HG03175 (cell line): ENCODE measurements around the gene ETV5.

Experiments
- ATAC-seq: cut with Tn5 transposase; IDR thresholded peaks from one replicate; pipeline ENCODE4 v1.9.1; 2021; ENCODE audit warnings: mild to moderate bottlenecking, moderate library complexity; ENCODE audit not compliant: unreplicated experiment

ETV5 gene

GRCh38 chr3:186124592-186124991 is 15.7 kb upstream of the ETV5 start:
- no peak for ATAC-seq

- no peak for ATAC-seq
Observed at GRCh38 chr3:186123012-186123411, 14.1 kb upstream of the ETV5 start.

- ATAC-seq: no peak
Observed at GRCh38 chr3:186121968-186122367, 13.1 kb upstream of the ETV5 start.

DNA sequence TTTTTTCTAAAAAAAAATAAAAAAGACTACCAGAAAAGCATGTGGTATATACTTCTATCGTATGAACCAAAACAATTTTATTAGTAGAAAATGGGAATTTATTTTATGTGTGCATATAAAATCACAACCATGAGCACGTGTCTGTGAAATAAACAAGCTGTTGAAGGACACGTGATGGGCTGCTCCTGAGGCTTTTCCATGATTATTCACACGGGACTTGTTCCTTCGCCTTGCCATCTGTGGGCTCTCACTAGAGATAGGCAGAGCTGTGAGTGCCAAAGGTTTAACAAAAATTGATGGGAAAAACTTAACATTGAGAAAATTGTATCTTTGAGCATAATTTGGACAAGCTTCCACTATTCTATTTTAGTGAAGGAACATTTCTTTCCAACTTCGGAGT is 12.4 kb upstream of the ETV5 start:
- no peak for ATAC-seq

GRCh38 chr3:186119499-186119898 is 10.6 kb upstream of the ETV5 start:
- no peak for ATAC-seq

DNA sequence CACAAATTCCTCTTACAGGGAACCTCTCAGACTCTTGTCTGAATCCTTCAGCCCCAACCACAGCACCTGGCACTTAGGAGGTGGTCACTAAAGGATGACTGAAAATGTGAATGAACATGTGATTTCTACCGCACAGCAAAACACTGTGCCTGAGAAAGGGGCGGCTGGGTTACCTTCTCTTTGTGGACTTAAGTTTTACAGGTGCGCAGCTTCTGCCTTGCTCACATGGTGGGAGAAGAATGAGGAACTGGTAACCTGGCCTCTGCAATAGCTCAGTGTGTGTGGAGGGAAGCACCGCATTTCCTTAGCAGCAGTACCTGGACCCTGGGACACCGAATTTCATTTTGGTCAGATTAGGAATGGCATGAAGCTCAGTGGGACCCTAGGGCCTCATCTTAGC is 9.8 kb upstream of the ETV5 start:
- ATAC-seq: no peak

DNA sequence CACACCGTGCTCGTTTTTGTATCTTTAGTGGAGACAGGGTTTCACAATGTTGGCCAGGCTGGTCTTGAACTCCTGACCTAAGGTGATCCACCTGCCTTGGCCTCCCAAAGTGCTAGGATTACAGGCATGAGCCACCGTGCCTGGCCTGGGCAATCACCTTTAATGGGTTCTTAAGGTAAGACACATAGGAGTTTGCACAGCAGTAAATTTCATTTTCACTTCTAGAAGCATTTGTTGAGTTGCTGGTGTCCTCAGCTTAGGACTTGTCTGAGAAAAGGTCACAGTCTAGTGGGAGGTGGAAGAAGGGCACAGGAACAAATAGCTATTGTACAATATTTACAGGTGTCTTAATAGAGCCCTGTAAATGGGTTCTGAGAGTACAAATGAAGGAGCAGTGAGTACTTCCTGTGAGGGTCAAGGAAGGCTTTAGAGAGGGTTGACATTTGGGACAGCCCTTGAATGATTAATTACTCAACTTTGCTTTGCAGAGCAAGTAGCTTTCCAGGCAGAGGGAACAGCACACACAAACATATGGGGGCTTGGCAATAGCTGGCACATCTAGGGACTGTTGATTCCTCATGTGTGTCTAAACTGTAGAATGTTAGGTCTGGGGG is 8.7 kb upstream of the ETV5 start:
- no peak for ATAC-seq

DNA sequence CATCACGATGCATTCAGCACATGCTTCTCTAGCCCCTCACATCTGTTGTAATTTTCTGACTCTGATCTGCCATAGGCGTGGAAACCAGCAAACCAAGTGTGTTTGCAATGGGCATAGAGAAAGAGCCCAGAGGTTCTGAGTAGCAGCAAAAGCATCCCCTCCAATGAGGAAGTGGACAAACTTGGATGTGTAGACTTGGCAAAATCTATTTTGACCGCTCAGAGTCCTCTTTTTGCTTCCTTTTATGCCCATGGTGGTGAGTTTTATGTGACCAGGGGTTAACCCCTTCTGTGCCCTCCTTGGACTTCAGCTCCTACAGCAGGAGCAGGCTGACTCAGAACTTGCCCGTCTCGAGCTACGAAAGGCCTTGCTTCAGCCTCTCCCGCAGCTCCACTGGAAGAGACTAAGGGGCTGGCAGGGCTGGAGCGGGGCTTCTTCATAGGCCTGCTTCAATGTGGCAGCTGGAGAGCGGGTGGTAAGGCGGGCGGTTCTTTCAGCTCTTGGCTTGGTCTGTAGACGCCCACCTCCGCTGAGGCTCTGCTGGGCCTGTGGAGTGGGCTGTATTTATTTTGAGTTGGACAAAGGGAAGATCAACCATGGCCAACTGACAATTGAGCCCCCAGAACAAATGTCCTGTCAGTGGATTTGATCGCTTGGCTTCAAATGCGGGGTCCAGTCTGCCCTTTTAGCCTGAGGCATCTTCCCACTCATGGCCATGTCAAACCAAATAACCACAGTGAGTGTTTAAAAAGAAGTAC is 6.5 kb upstream of the ETV5 start:
- ATAC-seq: no peak

GRCh38 chr3:186110975-186111974 is 2.4 kb upstream of the ETV5 start:
- no peak for ATAC-seq

GRCh38 chr3:186109897-186110803 is 1.3 kb upstream of the ETV5 start:
- no peak for ATAC-seq

DNA sequence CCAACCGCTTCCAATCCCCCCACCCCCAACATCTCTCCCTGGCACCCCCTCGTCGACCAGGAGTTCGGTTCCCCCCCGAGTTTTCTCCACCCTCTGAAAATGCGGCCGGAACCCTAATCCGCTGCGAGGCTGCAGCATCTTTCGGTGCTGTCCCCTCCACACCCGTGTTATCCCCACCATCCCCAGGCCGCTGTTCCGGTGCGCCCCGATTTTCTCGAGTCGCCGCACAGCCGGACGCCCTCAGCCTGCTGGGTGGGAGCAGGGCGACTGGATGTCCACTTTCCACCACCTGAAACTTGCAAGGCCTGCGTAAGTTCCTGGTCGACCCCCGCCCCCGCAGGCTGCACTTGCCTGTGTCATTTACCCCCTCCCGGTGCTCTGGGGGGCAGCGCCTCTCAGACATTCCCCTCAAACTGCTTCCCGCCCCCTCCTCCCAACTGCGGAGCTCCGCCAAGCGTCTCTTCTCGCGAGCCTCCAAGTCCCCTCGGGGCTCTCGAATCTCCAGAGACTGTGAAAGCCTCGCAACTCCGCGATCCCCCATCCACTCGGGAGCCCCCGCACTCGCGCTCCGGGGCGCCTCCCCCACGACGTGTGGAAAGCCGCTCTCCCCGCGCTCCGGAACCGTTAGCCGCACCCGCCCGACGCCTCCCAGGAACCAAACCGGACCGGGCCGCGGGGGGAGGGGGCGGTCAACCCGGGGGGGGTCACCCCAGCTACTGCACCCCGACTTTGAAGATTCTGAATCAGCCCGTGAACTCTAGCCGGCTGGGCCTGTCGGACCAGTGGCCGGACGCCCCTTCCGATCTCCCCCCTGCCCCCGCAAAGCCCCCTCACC is 566 bp downstream of the ETV5 start:
- no peak for ATAC-seq

- ATAC-seq: no peak
Observed at GRCh38 chr3:186107215-186108105, 1.4 kb downstream of the ETV5 start.

GRCh38 chr3:186105543-186105942 is 3.3 kb downstream of the ETV5 start:
- ATAC-seq: no peak

DNA sequence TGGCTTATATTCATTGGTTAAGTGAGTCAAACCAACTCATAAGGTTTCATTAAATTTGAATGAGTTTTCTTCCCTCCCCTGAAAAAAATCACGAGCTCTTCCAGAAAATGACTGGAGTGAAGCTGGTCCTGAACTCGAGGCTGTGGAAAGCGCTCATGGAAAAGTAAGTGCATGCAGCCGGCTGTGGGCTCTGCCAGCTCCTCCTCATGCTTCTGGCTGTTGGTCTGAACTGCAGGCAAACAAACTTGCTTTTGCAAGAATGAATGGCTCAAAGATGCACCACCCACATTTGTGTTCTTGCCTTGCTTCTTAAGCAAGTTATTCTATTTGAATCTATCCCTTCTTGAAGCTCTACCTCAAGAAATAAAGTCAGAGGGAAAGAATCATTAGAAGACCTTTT is 6.2 kb downstream of the ETV5 start:
- no peak for ATAC-seq

GRCh38 chr3:186100398-186100797 is 8.5 kb downstream of the ETV5 start:
- no peak for ATAC-seq

DNA sequence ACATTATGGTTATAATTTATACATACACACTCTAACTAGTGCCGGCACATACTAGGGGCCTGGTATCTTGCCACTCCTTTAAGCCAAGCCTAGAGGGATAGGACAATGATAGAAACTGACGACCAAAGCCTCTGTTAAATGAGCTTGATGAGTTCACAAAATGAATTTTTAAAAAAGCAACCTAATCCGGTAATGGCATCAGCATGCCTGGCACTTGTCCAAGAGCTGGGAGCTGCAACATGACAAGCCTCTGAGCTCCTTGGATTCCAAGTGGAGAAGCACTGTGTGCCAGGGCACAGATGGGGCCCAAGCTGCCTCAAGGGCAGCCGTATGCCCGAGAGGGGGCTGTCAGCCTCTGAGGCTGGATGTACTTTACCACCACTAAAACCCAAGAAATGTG is 9.7 kb downstream of the ETV5 start:
- no peak for ATAC-seq

GRCh38 chr3:186098740-186099139 is 10.1 kb downstream of the ETV5 start:
- ATAC-seq: no peak

DNA sequence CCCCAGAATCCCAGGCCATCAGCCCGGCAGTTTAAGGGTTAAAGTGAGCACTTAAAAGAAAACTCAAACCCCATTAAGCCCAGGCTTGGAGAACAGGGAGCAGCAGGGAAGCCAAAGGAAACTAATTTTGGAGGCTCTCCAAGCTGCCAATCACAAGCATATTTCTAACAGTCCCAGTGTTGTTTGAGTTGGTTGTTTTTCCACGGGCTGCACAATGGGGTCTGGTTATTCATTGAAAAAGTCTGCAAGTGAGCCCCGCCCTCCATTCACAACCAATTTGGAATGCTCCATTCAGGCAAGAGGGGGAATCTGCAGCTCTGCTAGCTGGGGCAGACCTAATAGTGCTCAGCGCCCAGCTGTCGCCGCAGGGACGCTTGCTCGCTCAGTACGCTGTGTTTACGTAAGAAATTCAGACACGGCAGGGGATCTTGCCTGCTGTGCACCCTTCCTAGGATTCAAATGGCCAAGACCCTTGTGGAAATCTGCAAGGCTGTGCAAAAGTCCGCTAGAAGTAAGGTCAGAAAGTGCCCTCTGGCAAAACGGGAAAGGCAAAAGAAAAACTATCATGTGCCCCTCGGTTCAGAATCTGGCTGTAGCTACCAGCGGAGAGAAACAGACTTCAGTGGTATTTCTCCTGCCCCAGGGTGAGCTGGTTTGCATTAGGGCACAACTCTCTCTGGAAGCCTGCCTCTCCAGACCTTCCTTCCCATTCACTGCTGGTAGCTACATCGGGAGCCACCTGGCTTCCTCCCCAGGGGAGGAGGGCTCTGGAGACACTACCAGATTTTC is 11.0 kb downstream of the ETV5 start:
- no peak for ATAC-seq
